ENCODE results near the gene B4GALNT4. TPM values are rescaled to one million over a fixed set of nuclear protein-coding genes. Genes with fewer than 3 reads are reported as not detected.

Gene B4GALNT4
- total and polyA plus RNA-seq, 2 of the 4 experiments (the other 2 are of a cell fraction): 5.2 to 38.6 TPM

- ATAC-seq (ENCODE audit: low read depth) (no peak), DNase-seq (no peak)
- no peak overlapping the region for H3K18ac ChIP-seq (ENCODE audit: low read depth, low read length)
- no peak overlapping the region for H4K8ac ChIP-seq (ENCODE audit: low read depth in 2 of 2, low read length in 2 of 2)
- H2BK120ac ChIP-seq (ENCODE audit: low read depth, low read length): no peak overlapping the region
- H3K56ac ChIP-seq (ENCODE audit: extremely low read depth, insufficient read depth, low read length): no peak overlapping the region
- no peak overlapping the region for H2AK5ac ChIP-seq (ENCODE audit: low read depth, low read length)
- no peak for TF ChIP-seq POLR2A (IDR thresholded peaks at IDR 0.05; ENCODE audit: low read depth, low read length)
- no peak for TF ChIP-seq ELK1 (IDR thresholded peaks at IDR 0.05; ENCODE audit: borderline replicate concordance, low read depth, low read length)
- no peak for TF ChIP-seq FOS (IDR thresholded peaks at IDR 0.05; ENCODE audit: low read depth, low read length)
- TF ChIP-seq RFX5 (IDR thresholded peaks at IDR 0.05; ENCODE audit: low read depth, low read length): no peak
- TF ChIP-seq BHLHE40 (IDR thresholded peaks at IDR 0.05; ENCODE audit: low read depth, low read length): no peak
- TF ChIP-seq NFE2L2 (IDR thresholded peaks at IDR 0.05; ENCODE audit: low read depth, low read length): no peak
- no peak for TF ChIP-seq SMC3 (IDR thresholded peaks at IDR 0.05; ENCODE audit: low read depth, low read length)
- no peak for TF ChIP-seq CEBPB (IDR thresholded peaks at IDR 0.05; ENCODE audit: low read depth, low read length)
- TF ChIP-seq MAFK (IDR thresholded peaks at IDR 0.05; ENCODE audit: low read depth, low read length): no peak
- TF ChIP-seq RAD21 (IDR thresholded peaks at IDR 0.05; ENCODE audit: low read length): no peak
- TF ChIP-seq CTCF (conservative IDR thresholded peaks at IDR 0.05; ENCODE audit: low read depth, low read length): no peak
- TF ChIP-seq MAZ (IDR thresholded peaks at IDR 0.05; ENCODE audit: borderline replicate concordance, low read depth, low read length): no peak
- no peak overlapping the region for H3K14ac ChIP-seq (replicated peaks; ENCODE audit: low read depth, low read length)
- no peak overlapping the region for H3K9ac ChIP-seq (ENCODE audit: low read depth, low read length)
- intact Hi-C loops (cut with micrococcal nuclease): no loop called here
- H2BK5ac ChIP-seq (ENCODE audit: low read depth, low read length, poor library complexity, severe bottlenecking): no peak overlapping the region
- H2BK20ac ChIP-seq (ENCODE audit: low read depth, low read length): no peak overlapping the region
- 98% methylated on average over 40 of the region's 87 CpGs; no CpG with 5 or more reads in 1 of the 2 experiments for WGBS, 2 experiments (ENCODE audit: extremely low coverage in 2 of 2, insufficient read length in 1 of 2)
- H2BK15ac ChIP-seq (ENCODE audit: low read depth, low read length): no peak overlapping the region
- H3K79me1 ChIP-seq (ENCODE audit: low read depth in 1 of 2, low read length in 2 of 2): no peaks in the 10 kb centered on the region
- dilution Hi-C loops (cut with HindIII; ENCODE audit: low sequenced_read_pairs, unreplicated experiment): no loop called here
- H3K27ac ChIP-seq (ENCODE audit: insufficient read depth, low read length): no peak overlapping the region
- H3K9me3 ChIP-seq (ENCODE audit: control insufficient read depth, insufficient read depth, low read length): no peaks in the 10 kb centered on the region
- no peak overlapping the region for H3K23ac ChIP-seq (ENCODE audit: low read depth, low read length)
- no peak overlapping the region for H4K5ac ChIP-seq (ENCODE audit: low read depth, low read length)
- no peak overlapping the region for H3K4ac ChIP-seq (ENCODE audit: low read depth, low read length)
- H2AFZ ChIP-seq (replicated peaks; ENCODE audit: low read length, poor library complexity): no peak overlapping the region
- H3K27me3 ChIP-seq (ENCODE audit: control insufficient read depth, insufficient read depth, low read length): no peaks in the 10 kb centered on the region
- no TSS peak for BruUV-seq (replicated peaks)
- no peak overlapping the region for H2AK9ac ChIP-seq (replicated peaks; ENCODE audit: low read depth, low read length, poor library complexity)
- H3K4me3 ChIP-seq (ENCODE audit: insufficient read depth, low read depth, low read length): no peak overlapping the region
- H4K20me1 ChIP-seq (ENCODE audit: insufficient read depth, low read length): no peaks in the 10 kb centered on the region
- in situ Hi-C loops (cut with MboI; ENCODE audit: low sequenced_read_pairs): no loop called here
- no peaks in the 10 kb centered on the region for H3K9me1 ChIP-seq (ENCODE audit: insufficient read depth, low read length)
- H4K91ac ChIP-seq (ENCODE audit: insufficient read depth, low read depth, low read length): no peak overlapping the region
- ChIA-PET CTCF (no interaction called here), POLR2A (ENCODE audit: unreplicated experiment) (no interaction called here)
- H3K4me2 ChIP-seq (ENCODE audit: low read depth, low read length): no peak overlapping the region
- H3K4me1 ChIP-seq (ENCODE audit: control insufficient read depth, insufficient read depth, low read length): no peaks in the 10 kb centered on the region
- peaks cover 34% of the 10 kb centered on the region; the same call in 1 of the 2 replicates for H3K36me3 ChIP-seq (ENCODE audit: control insufficient read depth, insufficient read depth, low read length)
These were observed 10.2 kb downstream of the B4GALNT4 start for GRCh38 chr11:379205-380094.
